ENCODE results near the gene EPN2. TPM values are rescaled to one million over a fixed set of nuclear protein-coding genes. Genes with fewer than 3 reads are reported as not detected.
A peak's percentile ranks its signal among the peaks of the same experiment; 100 is the strongest.

The EPN2 gene
- total and polyA plus RNA-seq, 3 donors from 2014 or later: 60.0 to 66.5 (median 61.1) TPM

DNA sequence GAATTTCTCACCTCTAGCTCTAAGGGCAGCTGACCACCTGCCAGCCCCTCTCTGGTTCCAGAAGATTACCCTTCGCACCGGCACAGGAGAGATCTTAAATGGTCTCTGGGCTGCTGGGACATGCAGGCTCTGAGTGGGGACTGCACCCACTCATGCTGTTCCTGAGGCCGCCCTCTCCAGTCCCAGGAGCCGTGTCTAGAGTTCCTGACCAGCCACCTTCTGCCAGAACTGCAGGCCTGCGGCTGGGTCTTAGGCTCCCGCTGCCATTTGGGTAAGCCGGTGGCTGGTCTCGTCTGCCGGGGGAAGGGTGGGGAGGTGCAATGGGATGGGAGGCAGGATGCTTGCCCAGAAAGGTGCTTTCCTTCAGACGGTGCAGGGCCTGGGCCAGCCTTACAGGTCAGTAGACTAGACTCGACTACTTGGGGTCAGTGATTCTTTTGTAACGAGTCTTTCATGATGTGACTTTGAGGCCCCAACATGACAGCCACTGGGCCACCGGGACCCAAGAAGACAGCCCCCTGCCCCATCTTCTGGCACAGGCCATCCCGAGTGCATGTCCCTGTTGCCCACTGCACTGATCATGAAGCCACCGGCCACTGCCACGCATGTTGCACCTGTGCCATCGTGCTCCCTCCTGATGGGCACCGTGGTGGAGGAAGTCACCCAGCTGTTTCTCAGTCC, 98.9 kb downstream of the EPN2 start:
- Histone ChIP-seq H3K9me3 (no peaks in the 10 kb centered on the region), H3K27ac (no peak overlapping the region), H3K4me3 (no peak overlapping the region), H3K27me3 (no peaks in the 10 kb centered on the region), H3K36me3 (ENCODE audit: low read depth, missing control alignments) (no peaks in the 10 kb centered on the region), H3K4me1 (no peaks in the 10 kb centered on the region)
- 85 to 88% methylated on average over 7 to 18 of the region's 18 CpGs for WGBS, 2 donors
- intact Hi-C loops (cut with DNase I; ENCODE audit: low total_unique reads): no loop called here
- DNase-seq: no peak
- no peak for TF ChIP-seq POLR2A (IDR thresholded peaks at IDR 0.05)
- TF ChIP-seq, protein P1, sequence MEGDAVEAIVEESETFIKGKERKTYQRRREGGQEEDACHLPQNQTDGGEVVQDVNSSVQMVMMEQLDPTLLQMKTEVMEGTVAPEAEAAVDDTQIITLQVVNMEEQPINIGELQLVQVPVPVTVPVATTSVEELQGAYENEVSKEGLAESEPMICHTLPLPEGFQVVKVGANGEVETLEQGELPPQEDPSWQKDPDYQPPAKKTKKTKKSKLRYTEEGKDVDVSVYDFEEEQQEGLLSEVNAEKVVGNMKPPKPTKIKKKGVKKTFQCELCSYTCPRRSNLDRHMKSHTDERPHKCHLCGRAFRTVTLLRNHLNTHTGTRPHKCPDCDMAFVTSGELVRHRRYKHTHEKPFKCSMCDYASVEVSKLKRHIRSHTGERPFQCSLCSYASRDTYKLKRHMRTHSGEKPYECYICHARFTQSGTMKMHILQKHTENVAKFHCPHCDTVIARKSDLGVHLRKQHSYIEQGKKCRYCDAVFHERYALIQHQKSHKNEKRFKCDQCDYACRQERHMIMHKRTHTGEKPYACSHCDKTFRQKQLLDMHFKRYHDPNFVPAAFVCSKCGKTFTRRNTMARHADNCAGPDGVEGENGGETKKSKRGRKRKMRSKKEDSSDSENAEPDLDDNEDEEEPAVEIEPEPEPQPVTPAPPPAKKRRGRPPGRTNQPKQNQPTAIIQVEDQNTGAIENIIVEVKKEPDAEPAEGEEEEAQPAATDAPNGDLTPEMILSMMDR (IDR thresholded peaks at IDR 0.05): no peak

DNA sequence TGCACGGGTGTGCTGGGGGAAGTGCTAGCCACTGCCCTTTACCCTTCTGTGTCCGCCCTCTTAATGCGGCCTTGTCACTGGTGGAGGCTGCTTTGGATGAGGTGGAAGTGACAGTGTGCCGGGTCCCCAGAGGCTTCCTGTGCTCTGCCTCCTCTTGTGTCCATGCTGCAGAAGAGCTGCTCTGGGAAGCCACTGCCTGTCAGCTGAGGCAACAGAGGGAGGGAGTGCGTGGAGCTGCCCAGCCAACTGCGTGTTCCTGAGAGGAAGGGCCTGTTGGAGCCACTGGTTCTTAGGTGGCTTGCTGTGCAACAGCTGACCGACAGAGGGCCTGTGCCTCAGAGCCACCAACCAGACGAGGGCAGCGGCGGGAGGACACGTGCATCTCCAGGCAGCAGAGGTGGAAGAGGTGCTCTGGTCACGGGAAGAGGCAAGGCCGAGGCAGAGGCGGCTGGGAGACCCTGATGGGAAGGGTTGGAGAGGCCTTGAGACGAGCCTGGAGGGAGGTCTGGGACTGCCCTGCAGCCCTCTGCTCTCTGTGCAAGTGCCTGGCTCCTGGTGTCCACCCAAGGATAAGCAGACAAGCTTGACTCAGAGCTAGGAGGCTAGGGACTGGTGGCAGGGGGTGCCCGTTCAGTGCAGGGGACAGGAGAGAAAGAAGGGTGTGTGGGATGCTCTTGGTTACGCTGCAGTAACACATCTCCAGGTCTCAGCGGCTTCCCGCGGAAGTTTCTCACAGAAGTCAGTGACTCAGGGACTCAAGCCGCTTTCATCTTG, 100.0 kb downstream of the EPN2 start:
- H3K36me3 ChIP-seq (ENCODE audit: low read depth, missing control alignments): no peaks in the 10 kb centered on the region
- WGBS, 2 donors: 71 to 77% methylated on average over 17 to 21 of the region's 21 CpGs
- H3K27me3 ChIP-seq: no peaks in the 10 kb centered on the region
- no peak for DNase-seq
- intact Hi-C loops (cut with DNase I; ENCODE audit: low total_unique reads): no loop called here
- no peak overlapping the region for H3K4me3 ChIP-seq
- no peaks in the 10 kb centered on the region for H3K4me1 ChIP-seq
- TF ChIP-seq, protein P1 (IDR thresholded peaks at IDR 0.05): no peak
- no peak for TF ChIP-seq POLR2A (IDR thresholded peaks at IDR 0.05)
- H3K27ac ChIP-seq: no peak overlapping the region
- no peaks in the 10 kb centered on the region for H3K9me3 ChIP-seq

DNA sequence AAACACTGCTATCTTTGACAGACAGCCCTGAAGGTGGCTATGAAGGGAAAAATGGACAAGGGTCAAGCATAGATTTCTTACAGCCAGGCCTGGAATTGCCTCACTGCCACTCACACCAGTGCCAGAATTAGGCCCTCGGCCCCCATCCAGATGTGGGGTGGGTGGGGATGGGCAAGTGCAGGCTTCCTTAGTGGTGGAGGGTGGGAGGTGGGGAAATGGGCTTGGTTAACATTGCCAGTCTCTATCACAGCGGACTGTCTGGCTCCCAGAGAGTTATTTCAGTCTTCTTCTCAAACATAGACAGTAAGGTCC, 100.5 kb downstream of the EPN2 start:
- intact Hi-C loops (cut with DNase I; ENCODE audit: low total_unique reads): no loop called here
- Histone ChIP-seq H3K27me3 (no peaks in the 10 kb centered on the region), H3K36me3 (ENCODE audit: low read depth, missing control alignments) (no peaks in the 10 kb centered on the region), H3K4me1 (no peaks in the 10 kb centered on the region), H3K27ac (no peak overlapping the region), H3K9me3 (no peaks in the 10 kb centered on the region), H3K4me3 (no peak overlapping the region)
- TF ChIP-seq, protein P1 (IDR thresholded peaks at IDR 0.05): no peak
- TF ChIP-seq POLR2A (IDR thresholded peaks at IDR 0.05): no peak
- WGBS, 2 donors: 86 to 88% methylated on average over 2 of the region's 2 CpGs
- DNase-seq: no peak

DNA sequence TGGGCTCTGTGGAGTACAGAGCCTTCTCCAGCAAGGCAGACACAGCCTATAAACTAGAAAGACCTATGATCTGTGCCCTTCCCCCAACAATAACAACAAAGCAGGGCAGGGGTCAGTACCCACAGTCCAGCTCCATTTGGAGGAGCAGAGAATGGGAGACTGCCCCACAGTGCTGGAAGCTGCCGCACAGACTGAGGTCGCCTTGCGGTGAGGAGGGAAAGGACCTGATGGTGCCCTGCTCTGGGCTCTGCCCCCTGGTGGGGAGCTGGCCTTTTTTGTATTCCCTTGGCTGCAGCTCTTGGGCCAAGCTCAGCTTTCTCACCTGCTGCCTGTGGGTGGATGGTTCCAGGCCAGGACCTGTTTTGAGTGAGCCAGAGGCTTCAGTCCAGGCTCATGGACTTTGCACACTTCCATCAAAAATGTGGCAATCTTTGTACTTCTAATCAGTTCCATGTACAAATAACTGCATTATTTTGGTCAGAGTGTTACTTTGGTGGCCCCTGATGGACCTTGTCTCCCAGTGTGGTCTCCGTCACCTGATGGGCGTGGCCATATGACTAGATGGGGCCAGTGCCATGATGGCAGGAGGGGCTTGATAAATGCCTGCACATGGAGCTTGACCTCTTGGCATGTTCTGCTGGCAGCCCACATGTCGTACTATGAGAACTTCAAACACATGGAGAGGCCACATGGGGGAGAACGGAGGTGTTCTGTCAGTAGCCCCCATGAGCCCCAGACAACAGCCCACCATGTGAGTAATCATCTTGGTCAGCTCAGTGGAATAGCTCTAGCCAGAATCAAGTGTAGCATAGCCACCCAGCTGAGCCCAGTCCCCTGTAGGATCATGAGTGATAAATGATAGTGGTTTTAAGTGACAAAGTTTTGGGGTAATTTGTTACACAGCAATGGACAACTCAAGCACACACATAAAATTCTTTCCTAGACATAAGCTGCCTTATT, 101.1 kb downstream of the EPN2 start:
- Histone ChIP-seq H3K27ac (no peak overlapping the region), H3K36me3 (ENCODE audit: low read depth, missing control alignments) (no peaks in the 10 kb centered on the region), H3K9me3 (no peaks in the 10 kb centered on the region), H3K4me3 (no peak overlapping the region), H3K4me1 (no peaks in the 10 kb centered on the region), H3K27me3 (no peaks in the 10 kb centered on the region)
- peak; percentile 50 for DNase-seq
- TF ChIP-seq POLR2A (IDR thresholded peaks at IDR 0.05): no peak
- TF ChIP-seq, protein P1 (IDR thresholded peaks at IDR 0.05): peak; percentile 33 to 54 (median 47)
- intact Hi-C loops (cut with DNase I; ENCODE audit: low total_unique reads): no loop called here
- WGBS, 2 donors: 83 to 86% methylated on average over 4 to 7 of the region's 7 CpGs

Measured in testis (tissue), 3 donors.